Pons (tissue), 1 donor: ENCODE measurements around the gene TTYH3.
"Not testable (repeated sequence)": the region's sequence is repeated elsewhere in the genome, so short reads cannot be mapped to it uniquely, and the experiment has no call there.

Experiments
- DNase-seq: peaks from one replicate; pipeline ENCODE4 v3.0.0-alpha.2; 2016; ENCODE audit warnings: low spot score

TTYH3 gene

GRCh38 chr7:2665359-2665791 lies 33.6 kb downstream of the TTYH3 start:
- no peak for DNase-seq

GRCh38 chr7:2666155-2666554 lies 34.4 kb downstream of the TTYH3 start:
- DNase-seq = no peak

GRCh38 chr7:2666588-2667250 lies 34.9 kb downstream of the TTYH3 start:
- DNase-seq = no peak

- DNase-seq = no peak
These were observed 36.1 kb downstream of the TTYH3 start for GRCh38 chr7:2667843-2668242.

- DNase-seq = no peak
These were observed 36.6 kb downstream of the TTYH3 start for GRCh38 chr7:2668401-2668800.

- DNase-seq = no peak
These were observed 38.4 kb downstream of the TTYH3 start for GRCh38 chr7:2670171-2670570.

- DNase-seq = no peak
These were observed 39.1 kb downstream of the TTYH3 start for GRCh38 chr7:2670720-2671391.

GRCh38 chr7:2673214-2673613 lies 41.4 kb downstream of the TTYH3 start:
- DNase-seq = not testable (repeated sequence)

- no peak for DNase-seq
These were observed 42.1 kb downstream of the TTYH3 start for GRCh38 chr7:2673934-2674333.

- no peak for DNase-seq
These were observed 43.5 kb downstream of the TTYH3 start for GRCh38 chr7:2675256-2675764.

GRCh38 chr7:2676576-2676975 lies 44.8 kb downstream of the TTYH3 start:
- DNase-seq = not testable (repeated sequence)

GRCh38 chr7:2678454-2678853 lies 46.7 kb downstream of the TTYH3 start:
- not testable (repeated sequence) for DNase-seq

GRCh38 chr7:2679135-2680127 lies 47.6 kb downstream of the TTYH3 start:
- DNase-seq = not testable (repeated sequence)

GRCh38 chr7:2680256-2680655 lies 48.5 kb downstream of the TTYH3 start:
- no peak for DNase-seq

GRCh38 chr7:2680792-2681490 lies 49.2 kb downstream of the TTYH3 start:
- DNase-seq = peak; percentile 86

GRCh38 chr7:2681929-2682799 lies 50.4 kb downstream of the TTYH3 start:
- DNase-seq = peak; percentile 98

- DNase-seq = no peak
These were observed 52.7 kb downstream of the TTYH3 start for GRCh38 chr7:2684501-2684900.

GRCh38 chr7:2686101-2686500 lies 54.3 kb downstream of the TTYH3 start:
- DNase-seq = no peak

GRCh38 chr7:2687338-2687869 lies 55.6 kb downstream of the TTYH3 start:
- no peak for DNase-seq

- DNase-seq = no peak
These were observed 56.1 kb downstream of the TTYH3 start, which contains the start of gene AMZ1 for GRCh38 chr7:2687881-2688318. Gene AMZ1, plus strand, starts transcription at chr7:2688202. Its CDS starts 12,250 bp downstream, at chr7:2700452.
